Calu3 (cell line): Measurements from ENCODE around the gene DLG2. TPM values are rescaled to one million over a fixed set of nuclear protein-coding genes. Genes with fewer than 3 reads are reported as not detected.

Source experiments
- BruUV-seq: library from RNA; stranded (reverse); fragments of 400-500 nt; replicated peaks from 2 replicates; lab custom pipeline; 2021; lab: Mats Ljungman, UMichigan
- CTCF ChIA-PET: fragments of 300-600 bp; sonication (Branson Sonifier 250); formaldehyde crosslinking; loops from one replicate; lab custom pipeline; 2022; ENCODE audit warnings: antibody characterized with exemption; lab: Charles Lee
- DNase-seq: peaks from one replicate; pipeline ENCODE4 v3.0.0; 2022
- H3K27ac Mint-ChIP-seq: one replicate; pipeline ENCODE4 v1.8.0; 2022; ENCODE audit warnings: mixed read lengths; ENCODE audit not compliant: unreplicated experiment
- H3K27me3 Mint-ChIP-seq: one replicate; pipeline ENCODE4 v1.8.0; 2022; ENCODE audit warnings: mixed read lengths; ENCODE audit not compliant: unreplicated experiment
- H3K36me3 Mint-ChIP-seq: one replicate; pipeline ENCODE4 v1.8.0; 2022; ENCODE audit warnings: mild to moderate bottlenecking, moderate library complexity, mixed read lengths; ENCODE audit not compliant: insufficient read depth, unreplicated experiment
- H3K4me1 Mint-ChIP-seq: one replicate; pipeline ENCODE4 v1.8.0; 2022; ENCODE audit warnings: mild to moderate bottlenecking, low read depth, mixed read lengths; ENCODE audit not compliant: unreplicated experiment
- H3K4me3 Mint-ChIP-seq: one replicate; pipeline ENCODE4 v1.8.0; 2022; ENCODE audit warnings: mild to moderate bottlenecking, low read depth, moderate library complexity, mixed read lengths; ENCODE audit not compliant: unreplicated experiment
- H3K9me3 Mint-ChIP-seq: one replicate; pipeline ENCODE4 v1.8.0; 2022; ENCODE audit warnings: low read depth, mixed read lengths; ENCODE audit not compliant: unreplicated experiment
- CTCF ChIP-seq: fragments of 200-600 bp; IDR thresholded peaks from one replicate; pipeline ENCODE4 v1.8.0; 2022; ENCODE audit warnings: antibody characterized with exemption; ENCODE audit not compliant: unreplicated experiment
- intact Hi-C: fragments of 100-400 bp; cut with micrococcal nuclease; formaldehyde crosslinking; loops from one replicate; pipeline ENCODE4 v1.10.0; 2022; ENCODE audit not compliant: unreplicated experiment
- total RNA-seq: library from RNA; stranded (reverse); gene quantifications from 2 replicates; pipeline ENCODE4 v1.2.3, GENCODE V29; 2022

The DLG2 gene
- total RNA-seq, 1 experiment from 2014 or later = 0.71 TPM

GRCh38 chr11:83523676-83524075 lies 2103.5 kb downstream of the DLG2 start:
- Mint-ChIP-seq H3K36me3 (no peaks in the 10 kb centered on the region), H3K9me3 (no peaks in the 10 kb centered on the region), H3K27ac (no peak overlapping the region), H3K4me3 (no peak overlapping the region), H3K4me1 (no peaks in the 10 kb centered on the region), H3K27me3 (peaks cover 18% of the 10 kb centered on the region)
- no TSS peak for BruUV-seq
- CTCF ChIA-PET = no interaction called here
- DNase-seq = no peak
- intact Hi-C loops = no loop called here
- TF ChIP-seq CTCF = no peak

GRCh38 chr11:83522911-83523310 lies 2104.2 kb downstream of the DLG2 start:
- no peak for TF ChIP-seq CTCF
- intact Hi-C loops = no loop called here
- Mint-ChIP-seq H3K9me3 (no peaks in the 10 kb centered on the region), H3K4me3 (no peak overlapping the region), H3K4me1 (no peaks in the 10 kb centered on the region), H3K36me3 (no peaks in the 10 kb centered on the region), H3K27ac (no peak overlapping the region), H3K27me3 (peaks cover 18% of the 10 kb centered on the region)
- CTCF ChIA-PET = no interaction called here
- DNase-seq = no peak
- BruUV-seq = no TSS peak

- BruUV-seq = no TSS peak
- Mint-ChIP-seq H3K9me3 (peaks cover 2% of the 10 kb centered on the region), H3K36me3 (no peaks in the 10 kb centered on the region), H3K4me3 (no peak overlapping the region), H3K4me1 (no peaks in the 10 kb centered on the region), H3K27ac (no peak overlapping the region), H3K27me3 (peaks cover 14% of the 10 kb centered on the region)
- intact Hi-C loops = no loop called here
- no peak for TF ChIP-seq CTCF
- DNase-seq = no peak
- CTCF ChIA-PET = no interaction called here
Measured at GRCh38 chr11:83521647-83522596, 2105.2 kb downstream of the DLG2 start.

GRCh38 chr11:83520849-83521248 lies 2106.3 kb downstream of the DLG2 start:
- peaks cover 3% of the 10 kb centered on the region for H3K27me3 Mint-ChIP-seq
- BruUV-seq = no TSS peak
- H3K4me1 Mint-ChIP-seq = no peaks in the 10 kb centered on the region
- H3K27ac Mint-ChIP-seq = no peak overlapping the region
- no peak for DNase-seq
- peaks cover 2% of the 10 kb centered on the region for H3K9me3 Mint-ChIP-seq
- CTCF ChIA-PET = no interaction called here
- no peak overlapping the region for H3K4me3 Mint-ChIP-seq
- H3K36me3 Mint-ChIP-seq = no peaks in the 10 kb centered on the region
- TF ChIP-seq CTCF = no peak
- intact Hi-C loops = no loop called here
